Measurements from ENCODE around the gene CCDC92.

Gene CCDC92

DNA sequence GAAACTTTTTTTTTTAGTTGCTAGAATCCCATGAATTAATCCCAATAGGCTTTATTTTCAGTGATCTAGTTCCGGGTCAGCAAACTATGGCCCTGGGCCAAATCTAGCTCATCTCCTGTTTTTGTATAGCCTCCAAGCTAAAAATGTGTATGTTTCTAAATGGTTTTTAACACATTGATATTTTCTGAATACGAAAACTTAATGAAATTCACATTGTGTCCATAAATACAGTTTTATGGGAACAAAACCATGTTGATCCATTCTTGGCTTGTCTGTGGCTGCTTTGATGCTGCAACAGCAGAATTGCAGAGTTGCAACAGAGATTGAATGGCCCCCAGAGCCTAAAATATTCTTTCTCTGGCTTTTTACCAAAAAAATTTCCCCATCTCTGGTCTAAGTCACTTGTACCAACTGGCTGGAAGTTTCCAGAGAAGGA, 47.9 kb upstream of the CCDC92 start:
- Histone ChIP-seq H3K79me2 (ENCODE audit: control insufficient read depth, low read length) (no peaks in the 10 kb centered on the region), H3K4me1 (ENCODE audit: control insufficient read depth, low read length) (no peaks in the 10 kb centered on the region)

DNA sequence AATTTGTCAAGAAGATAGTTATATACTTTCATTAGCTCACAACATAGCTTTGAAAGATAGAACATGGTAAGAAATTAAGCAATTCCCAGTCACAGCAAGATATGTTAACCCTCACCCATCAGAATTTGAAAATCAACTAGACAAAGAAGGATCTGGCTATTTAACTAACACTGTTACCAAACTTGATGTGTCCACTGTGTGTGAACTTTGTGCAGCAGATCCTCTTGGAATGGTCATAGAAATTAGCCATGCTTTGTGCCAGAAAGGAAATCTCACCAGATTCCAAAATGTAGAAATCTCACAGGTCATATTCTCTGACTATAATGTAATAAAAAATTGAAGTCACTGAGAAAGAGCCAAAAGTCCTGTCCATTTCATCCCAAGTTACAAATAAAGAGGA, 46.5 kb upstream of the CCDC92 start:
- H3K9me3 ChIP-seq (ENCODE audit: control insufficient read depth, insufficient read depth, low read length): no peaks in the 10 kb centered on the region
- H3K4me3 ChIP-seq (ENCODE audit: low read length): no peak overlapping the region
- no peaks in the 10 kb centered on the region for H3K9me2 ChIP-seq (replicated peaks; ENCODE audit: control insufficient read depth, low read length)
- H3K4me1 ChIP-seq (ENCODE audit: control insufficient read depth, low read length): no peaks in the 10 kb centered on the region
- H3K27ac ChIP-seq (ENCODE audit: low read depth, low read length): no peak overlapping the region
- no peaks in the 10 kb centered on the region for H3K27me3 ChIP-seq (ENCODE audit: control insufficient read depth, low read length)
- H4K20me1 ChIP-seq (ENCODE audit: control insufficient read depth, insufficient read depth, low read depth, low read length): no peaks in the 10 kb centered on the region; the same call in 1 of the 2 replicates
- H3F3A ChIP-seq (ENCODE audit: control insufficient read depth, insufficient read depth): peaks cover 3% of the 10 kb centered on the region; the same call in 1 of the 2 replicates
- H3K4me2 ChIP-seq (ENCODE audit: low read length): no peak overlapping the region
- peaks cover 3% of the 10 kb centered on the region; the same call in 1 of the 2 replicates for H3K36me3 ChIP-seq (ENCODE audit: control insufficient read depth, low read length)
- TF ChIP-seq, protein P1, sequence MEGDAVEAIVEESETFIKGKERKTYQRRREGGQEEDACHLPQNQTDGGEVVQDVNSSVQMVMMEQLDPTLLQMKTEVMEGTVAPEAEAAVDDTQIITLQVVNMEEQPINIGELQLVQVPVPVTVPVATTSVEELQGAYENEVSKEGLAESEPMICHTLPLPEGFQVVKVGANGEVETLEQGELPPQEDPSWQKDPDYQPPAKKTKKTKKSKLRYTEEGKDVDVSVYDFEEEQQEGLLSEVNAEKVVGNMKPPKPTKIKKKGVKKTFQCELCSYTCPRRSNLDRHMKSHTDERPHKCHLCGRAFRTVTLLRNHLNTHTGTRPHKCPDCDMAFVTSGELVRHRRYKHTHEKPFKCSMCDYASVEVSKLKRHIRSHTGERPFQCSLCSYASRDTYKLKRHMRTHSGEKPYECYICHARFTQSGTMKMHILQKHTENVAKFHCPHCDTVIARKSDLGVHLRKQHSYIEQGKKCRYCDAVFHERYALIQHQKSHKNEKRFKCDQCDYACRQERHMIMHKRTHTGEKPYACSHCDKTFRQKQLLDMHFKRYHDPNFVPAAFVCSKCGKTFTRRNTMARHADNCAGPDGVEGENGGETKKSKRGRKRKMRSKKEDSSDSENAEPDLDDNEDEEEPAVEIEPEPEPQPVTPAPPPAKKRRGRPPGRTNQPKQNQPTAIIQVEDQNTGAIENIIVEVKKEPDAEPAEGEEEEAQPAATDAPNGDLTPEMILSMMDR (IDR thresholded peaks at IDR 0.05; ENCODE audit: low read depth, low read length, poor library complexity, severe bottlenecking): no peak
- no peak for TF ChIP-seq EZH2phosphoT487 (IDR thresholded peaks at IDR 0.05; ENCODE audit: borderline replicate concordance, low read length)
- H3K79me2 ChIP-seq (ENCODE audit: control insufficient read depth, low read length): no peaks in the 10 kb centered on the region

More for the DNA sequence above, 47.9 kb upstream of the CCDC92 start:
- H3K4me3 ChIP-seq (ENCODE audit: low read length): no peak overlapping the region
- H4K20me1 ChIP-seq (ENCODE audit: control insufficient read depth, insufficient read depth, low read depth, low read length): no peaks in the 10 kb centered on the region; the same call in 1 of the 2 replicates
- no peaks in the 10 kb centered on the region for H3K9me3 ChIP-seq (ENCODE audit: control insufficient read depth, insufficient read depth, low read length)
- no peaks in the 10 kb centered on the region for H3K27me3 ChIP-seq (ENCODE audit: control insufficient read depth, low read length)
- no peak overlapping the region for H3K27ac ChIP-seq (ENCODE audit: low read depth, low read length)
- peaks cover 3% of the 10 kb centered on the region; the same call in 1 of the 2 replicates for H3F3A ChIP-seq (ENCODE audit: control insufficient read depth, insufficient read depth)
- no peak for TF ChIP-seq EZH2phosphoT487 (IDR thresholded peaks at IDR 0.05; ENCODE audit: borderline replicate concordance, low read length)
- TF ChIP-seq, protein P1 (IDR thresholded peaks at IDR 0.05; ENCODE audit: low read depth, low read length, poor library complexity, severe bottlenecking): no peak
- H3K36me3 ChIP-seq (ENCODE audit: control insufficient read depth, low read length): no peaks in the 10 kb centered on the region
- no peak overlapping the region for H3K4me2 ChIP-seq (ENCODE audit: low read length)
- no peaks in the 10 kb centered on the region for H3K9me2 ChIP-seq (replicated peaks; ENCODE audit: control insufficient read depth, low read length)

DNA sequence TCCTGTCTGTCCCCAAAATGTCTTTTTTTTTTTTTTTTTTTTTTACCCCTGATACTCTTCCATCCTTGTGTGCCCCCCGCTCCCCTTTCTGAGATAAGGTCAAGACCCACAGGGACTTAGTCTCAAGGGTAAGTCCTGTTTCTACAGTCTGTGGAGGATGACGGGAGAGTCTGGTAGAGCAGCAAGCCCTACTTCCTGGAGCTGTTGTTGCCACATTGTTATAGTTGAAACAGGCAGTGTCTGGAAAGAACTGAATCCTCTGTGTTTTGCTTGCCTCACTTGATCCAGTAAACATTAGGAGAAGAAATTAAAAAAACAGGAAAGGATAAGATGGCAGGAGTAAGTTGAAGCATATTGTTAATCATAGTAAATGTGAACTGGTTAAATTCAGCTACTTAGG, 45.9 kb upstream of the CCDC92 start:
- Histone ChIP-seq H3K4me3 (ENCODE audit: low read length) (no peak overlapping the region), H3F3A (ENCODE audit: control insufficient read depth, insufficient read depth) (peaks cover 3% of the 10 kb centered on the region; the same call in 1 of the 2 replicates), H3K4me1 (ENCODE audit: control insufficient read depth, low read length) (no peaks in the 10 kb centered on the region), H3K27ac (ENCODE audit: low read depth, low read length) (no peak overlapping the region), H4K20me1 (ENCODE audit: control insufficient read depth, insufficient read depth, low read depth, low read length) (no peaks in the 10 kb centered on the region; the same call in 1 of the 2 replicates), H3K79me2 (ENCODE audit: control insufficient read depth, low read length) (no peaks in the 10 kb centered on the region), H3K9me3 (ENCODE audit: control insufficient read depth, insufficient read depth, low read length) (no peaks in the 10 kb centered on the region), H3K36me3 (ENCODE audit: control insufficient read depth, low read length) (peaks cover 3% of the 10 kb centered on the region; the same call in 1 of the 2 replicates), H3K27me3 (ENCODE audit: control insufficient read depth, low read length) (no peaks in the 10 kb centered on the region), H3K9me2 (replicated peaks; ENCODE audit: control insufficient read depth, low read length) (no peaks in the 10 kb centered on the region), H3K4me2 (ENCODE audit: low read length) (no peak overlapping the region)
- TF ChIP-seq EZH2phosphoT487 (IDR thresholded peaks at IDR 0.05; ENCODE audit: borderline replicate concordance, low read length): no peak
- TF ChIP-seq, protein P1 (IDR thresholded peaks at IDR 0.05; ENCODE audit: low read depth, low read length, poor library complexity, severe bottlenecking): no peak
